Fibroblast of mammary gland (primary cell): Measurements from ENCODE around the gene KMT5B.
A peak's percentile ranks its signal among the peaks of the same experiment; 100 is the strongest.

Experiments
- DNase-seq: peaks from one replicate; pipeline ENCODE4 v3.0.0-alpha.2; 2010; ENCODE audit warnings: low read depth
- H3K4me3 ChIP-seq: 2 replicates; pipeline ENCODE4 v1.5.1; 2011; ENCODE audit warnings: low read depth, mild to moderate bottlenecking, low read length, moderate library complexity; ENCODE audit not compliant: control insufficient read depth
- CTCF ChIP-seq: conservative IDR thresholded peaks from 2 replicates; pipeline ENCODE4 v1.5.1; 2011; ENCODE audit warnings: low read depth, low read length, inconsistent platforms; ENCODE audit not compliant: control insufficient read depth, insufficient read depth

Gene KMT5B

GRCh38 chr11:68125164-68125563 lies 87.9 kb downstream of the KMT5B start:
- no peak overlapping the region for H3K4me3 ChIP-seq
- TF ChIP-seq CTCF: no peak
- DNase-seq: no peak

GRCh38 chr11:68122936-68123539 lies 90.1 kb downstream of the KMT5B start:
- H3K4me3 ChIP-seq: no peak overlapping the region
- no peak for TF ChIP-seq CTCF
- DNase-seq: no peak

GRCh38 chr11:68121067-68121899 lies 91.8 kb downstream of the KMT5B start, which contains the start of gene CHKA:
CHKA (minus strand) TSS chr11:68121388; CDS start chr11:68121177, 211 bp downstream.
- TF ChIP-seq CTCF: no peak
- DNase-seq: peak; percentile 74
- H3K4me3 ChIP-seq: peak within 1 kb of the TSS; percentile 67

GRCh38 chr11:68120273-68121066 lies 92.6 kb downstream of the KMT5B start:
- no peak for TF ChIP-seq CTCF
- H3K4me3 ChIP-seq: peak overlapping the region; percentile 67
- DNase-seq: peak; percentile 31

- DNase-seq: no peak
- H3K4me3 ChIP-seq: no peak overlapping the region
- no peak for TF ChIP-seq CTCF
Observed at GRCh38 chr11:68118706-68119448, 94.2 kb downstream of the KMT5B start.
